CD4-positive, CD25-positive, alpha-beta regulatory T cell (primary cell): ENCODE measurements around the gene WDR45. TPM values are rescaled to one million over a fixed set of nuclear protein-coding genes. Genes with fewer than 3 reads are reported as not detected.

Source experiments
- polyA plus RNA-seq, 4 donors: library from polyadenylated mRNA; unstranded; fragments of 300-500 nt; fragmentation: Illumina TruSeq; gene quantifications; one replicate each; pipeline ENCODE4 v1.2.3, GENCODE V29; 2021
- total RNA-seq: library from RNA; stranded (reverse); gene quantifications from one replicate; pipeline ENCODE4 v1.2.3, GENCODE V29; 2022

The WDR45 gene
- total and polyA plus RNA-seq, 5 donors from 2014 or later: 62.8 to 85.6 (median 68.3) TPM

Other genes starting within 250 kb of the WDR45 start
- gene PCSK1N, start 244.3 kb downstream of the WDR45 start, total RNA-seq: 2.6 TPM
- gene PCSK1N, start 244.3 kb downstream of the WDR45 start, polyA plus RNA-seq: 1 to 10 TPM; 1.4 to 9.2 (median 4.4) TPM
- gene TIMM17B, start 182.1 kb downstream of the WDR45 start, total RNA-seq: 31.4 TPM
- 10 to 100 TPM; 47.6 to 65.1 (median 55.2) TPM for gene TIMM17B, start 182.1 kb downstream of the WDR45 start, polyA plus RNA-seq
- gene PQBP1, start 182.0 kb downstream of the WDR45 start, total RNA-seq: 70.0 TPM
- gene PQBP1, start 182.0 kb downstream of the WDR45 start, polyA plus RNA-seq: 10 to 100 TPM; 83.7 to 98.9 (median 95.8) TPM
- 50.0 TPM for gene SLC35A2, start 168.2 kb downstream of the WDR45 start, total RNA-seq
- gene SLC35A2, start 168.2 kb downstream of the WDR45 start, polyA plus RNA-seq: 10 to 100 TPM in 2 of 4 donors, 1 to 10 TPM in 2; 7.4 to 13.8 (median 9.0) TPM
- 391 TPM for gene PIM2, start 160.9 kb downstream of the WDR45 start, total RNA-seq
- 100 to 1,000 TPM; 475 to 549 (median 501) TPM for gene PIM2, start 160.9 kb downstream of the WDR45 start, polyA plus RNA-seq
- gene OTUD5, start 122.3 kb downstream of the WDR45 start, total RNA-seq: 110 TPM
- gene OTUD5, start 122.3 kb downstream of the WDR45 start, polyA plus RNA-seq: 10 to 100 TPM; 20.2 to 38.2 (median 26.4) TPM
- 2.3 TPM for gene KCND1, start 108.0 kb downstream of the WDR45 start, total RNA-seq
- under 1 TPM; 0.05 to 0.11 (median 0.07) TPM for gene KCND1, start 108.0 kb downstream of the WDR45 start, polyA plus RNA-seq
- 126 TPM for gene GRIPAP1, start 77.6 kb downstream of the WDR45 start, total RNA-seq
- gene GRIPAP1, start 77.6 kb downstream of the WDR45 start, polyA plus RNA-seq: 10 to 100 TPM in 1 of 4 donors, 1 to 10 TPM in 3; 8.3 to 10.6 (median 9.2) TPM
- 44.2 TPM for gene TFE3, start 36.5 kb downstream of the WDR45 start, total RNA-seq
- gene TFE3, start 36.5 kb downstream of the WDR45 start, polyA plus RNA-seq: 1 to 10 TPM; 3.4 to 5.1 (median 4.4) TPM
- 10.2 TPM for gene CCDC120, start 20.9 kb downstream of the WDR45 start, total RNA-seq
- gene CCDC120, start 20.9 kb downstream of the WDR45 start, polyA plus RNA-seq: under 1 TPM; 0.13 to 0.34 (median 0.30) TPM
- 20.4 TPM for gene PRAF2, start 5.9 kb downstream of the WDR45 start, total RNA-seq
- 10 to 100 TPM; 40.6 to 49.4 (median 44.0) TPM for gene PRAF2, start 5.9 kb downstream of the WDR45 start, polyA plus RNA-seq
- 17.4 TPM for gene GPKOW, start 43.8 kb upstream of the WDR45 start, total RNA-seq
- gene GPKOW, start 43.8 kb upstream of the WDR45 start, polyA plus RNA-seq: 10 to 100 TPM; 34.9 to 43.0 (median 37.7) TPM
- gene MAGIX, start 82.9 kb upstream of the WDR45 start, total RNA-seq: 0.57 TPM
- gene MAGIX, start 82.9 kb upstream of the WDR45 start, polyA plus RNA-seq: 1 to 10 TPM in 1 of 4 donors, under 1 TPM in 3; 0.49 to 1.0 (median 0.62) TPM
- 141 TPM for gene PLP2, start 92.0 kb upstream of the WDR45 start, total RNA-seq
- 100 to 1,000 TPM; 222 to 354 (median 242) TPM for gene PLP2, start 92.0 kb upstream of the WDR45 start, polyA plus RNA-seq
- gene PRICKLE3, start 106.5 kb upstream of the WDR45 start, total RNA-seq: 7.3 TPM
- 1 to 10 TPM; 2.7 to 4.7 (median 3.5) TPM for gene PRICKLE3, start 106.5 kb upstream of the WDR45 start, polyA plus RNA-seq
- 1.3 TPM for gene SYP, start 120.3 kb upstream of the WDR45 start, total RNA-seq
- under 1 TPM; 0.67 to 0.95 (median 0.84) TPM for gene SYP, start 120.3 kb upstream of the WDR45 start, polyA plus RNA-seq
- gene CACNA1F, start 153.5 kb upstream of the WDR45 start, total RNA-seq: 0.69 TPM
- not detected for gene CACNA1F, start 153.5 kb upstream of the WDR45 start, polyA plus RNA-seq
- 18.3 TPM for gene CCDC22, start 155.6 kb upstream of the WDR45 start, total RNA-seq
- 10 to 100 TPM; 18.8 to 34.6 (median 28.0) TPM for gene CCDC22, start 155.6 kb upstream of the WDR45 start, polyA plus RNA-seq
- 198 TPM for gene FOXP3, start 184.8 kb upstream of the WDR45 start, total RNA-seq
- 100 to 1,000 TPM; 154 to 190 (median 172) TPM for gene FOXP3, start 184.8 kb upstream of the WDR45 start, polyA plus RNA-seq
- gene PPP1R3F, start 189.9 kb upstream of the WDR45 start, total RNA-seq: 19.4 TPM
- gene PPP1R3F, start 189.9 kb upstream of the WDR45 start, polyA plus RNA-seq: 10 to 100 TPM; 11.8 to 28.0 (median 15.1) TPM
- not detected for gene GAGE10, start 223.8 kb upstream of the WDR45 start, total RNA-seq
- gene GAGE10, start 223.8 kb upstream of the WDR45 start, polyA plus RNA-seq: not detected
- not detected for gene GAGE12J, start 242.2 kb upstream of the WDR45 start, total RNA-seq
- not detected for gene GAGE12J, start 242.2 kb upstream of the WDR45 start, polyA plus RNA-seq